Astrocyte of the spinal cord (primary cell): ENCODE measurements around the gene SHBG.

Experiments
- DNase-seq: peaks from one replicate; pipeline ENCODE4 v3.0.0; 2011; ENCODE audit warnings: low read depth, low spot score
- H3K4me3 ChIP-seq: 2 replicates; pipeline ENCODE4 v1.5.1; 2011; ENCODE audit warnings: low read depth, mild to moderate bottlenecking, low read length, moderate library complexity
- in situ Hi-C: cut with HindIII; loops from 2 replicates; pipeline ENCODE4 v1.10.0; 2017; ENCODE audit warnings: low sequenced_read_pairs
- TF ChIP-seq, protein P1 (sequence below): IDR thresholded peaks from 2 replicates; pipeline ENCODE4 v1.5.1; 2012; ENCODE audit warnings: low read depth, mild to moderate bottlenecking, low read length, inconsistent platforms

The SHBG gene

GRCh38 chr17:7650509-7651096 lies 20.7 kb downstream of the SHBG start, which contains the start of gene ATP1B2:
TSS of gene ATP1B2 (plus strand) at chr17:7650926. CDS start at chr17:7651519, 593 bp downstream.
- TF ChIP-seq, protein P1, sequence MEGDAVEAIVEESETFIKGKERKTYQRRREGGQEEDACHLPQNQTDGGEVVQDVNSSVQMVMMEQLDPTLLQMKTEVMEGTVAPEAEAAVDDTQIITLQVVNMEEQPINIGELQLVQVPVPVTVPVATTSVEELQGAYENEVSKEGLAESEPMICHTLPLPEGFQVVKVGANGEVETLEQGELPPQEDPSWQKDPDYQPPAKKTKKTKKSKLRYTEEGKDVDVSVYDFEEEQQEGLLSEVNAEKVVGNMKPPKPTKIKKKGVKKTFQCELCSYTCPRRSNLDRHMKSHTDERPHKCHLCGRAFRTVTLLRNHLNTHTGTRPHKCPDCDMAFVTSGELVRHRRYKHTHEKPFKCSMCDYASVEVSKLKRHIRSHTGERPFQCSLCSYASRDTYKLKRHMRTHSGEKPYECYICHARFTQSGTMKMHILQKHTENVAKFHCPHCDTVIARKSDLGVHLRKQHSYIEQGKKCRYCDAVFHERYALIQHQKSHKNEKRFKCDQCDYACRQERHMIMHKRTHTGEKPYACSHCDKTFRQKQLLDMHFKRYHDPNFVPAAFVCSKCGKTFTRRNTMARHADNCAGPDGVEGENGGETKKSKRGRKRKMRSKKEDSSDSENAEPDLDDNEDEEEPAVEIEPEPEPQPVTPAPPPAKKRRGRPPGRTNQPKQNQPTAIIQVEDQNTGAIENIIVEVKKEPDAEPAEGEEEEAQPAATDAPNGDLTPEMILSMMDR = no peak
- in situ Hi-C loops = no loop called here
- no peak for DNase-seq
- H3K4me3 ChIP-seq = peak within 1 kb of the TSS; percentile 25

GRCh38 chr17:7651097-7651664 lies 21.2 kb downstream of the SHBG start:
- no peak for DNase-seq
- in situ Hi-C loops = no loop called here
- H3K4me3 ChIP-seq = peak overlapping the region; percentile 25
- TF ChIP-seq, protein P1 = no peak

DNA sequence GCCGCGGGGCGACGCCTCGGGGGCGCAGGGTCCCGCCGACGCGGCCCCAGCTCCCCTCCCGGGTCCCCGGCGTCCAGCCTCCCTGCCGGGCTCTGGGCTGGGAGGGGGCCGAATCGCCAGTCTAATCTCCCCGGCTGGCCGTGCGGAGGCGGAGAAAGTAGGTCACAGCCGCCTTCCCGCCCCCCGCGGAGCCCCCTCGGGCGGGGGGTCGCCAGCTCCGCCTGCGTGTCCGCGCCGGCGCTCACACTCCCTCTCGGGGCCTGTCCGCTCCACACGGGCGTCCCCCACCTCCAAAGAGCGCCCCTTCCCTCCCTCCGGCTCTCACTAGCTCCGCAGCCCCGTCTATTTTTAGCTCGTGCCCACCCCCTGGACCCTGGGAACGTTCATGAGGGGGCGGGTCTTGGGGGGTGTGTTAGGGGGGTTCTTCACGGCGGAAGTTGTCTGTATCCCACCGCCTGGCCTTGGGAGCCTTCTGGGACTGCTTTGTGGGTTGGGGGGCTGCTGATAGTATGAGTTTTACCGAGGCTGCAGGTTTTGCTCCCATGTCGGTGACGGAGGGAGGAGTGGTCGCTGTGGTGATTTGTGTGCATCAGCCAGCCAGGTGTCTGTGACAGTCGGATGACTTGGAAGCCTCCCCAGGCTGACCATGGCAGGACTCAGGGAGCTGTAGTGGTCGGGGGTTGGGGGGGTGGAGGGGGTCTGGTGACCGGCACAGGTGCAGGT lies 21.9 kb downstream of the SHBG start:
- DNase-seq = no peak
- TF ChIP-seq, protein P1 = no peak
- no peak overlapping the region for H3K4me3 ChIP-seq
- in situ Hi-C loops = no loop called here

DNA sequence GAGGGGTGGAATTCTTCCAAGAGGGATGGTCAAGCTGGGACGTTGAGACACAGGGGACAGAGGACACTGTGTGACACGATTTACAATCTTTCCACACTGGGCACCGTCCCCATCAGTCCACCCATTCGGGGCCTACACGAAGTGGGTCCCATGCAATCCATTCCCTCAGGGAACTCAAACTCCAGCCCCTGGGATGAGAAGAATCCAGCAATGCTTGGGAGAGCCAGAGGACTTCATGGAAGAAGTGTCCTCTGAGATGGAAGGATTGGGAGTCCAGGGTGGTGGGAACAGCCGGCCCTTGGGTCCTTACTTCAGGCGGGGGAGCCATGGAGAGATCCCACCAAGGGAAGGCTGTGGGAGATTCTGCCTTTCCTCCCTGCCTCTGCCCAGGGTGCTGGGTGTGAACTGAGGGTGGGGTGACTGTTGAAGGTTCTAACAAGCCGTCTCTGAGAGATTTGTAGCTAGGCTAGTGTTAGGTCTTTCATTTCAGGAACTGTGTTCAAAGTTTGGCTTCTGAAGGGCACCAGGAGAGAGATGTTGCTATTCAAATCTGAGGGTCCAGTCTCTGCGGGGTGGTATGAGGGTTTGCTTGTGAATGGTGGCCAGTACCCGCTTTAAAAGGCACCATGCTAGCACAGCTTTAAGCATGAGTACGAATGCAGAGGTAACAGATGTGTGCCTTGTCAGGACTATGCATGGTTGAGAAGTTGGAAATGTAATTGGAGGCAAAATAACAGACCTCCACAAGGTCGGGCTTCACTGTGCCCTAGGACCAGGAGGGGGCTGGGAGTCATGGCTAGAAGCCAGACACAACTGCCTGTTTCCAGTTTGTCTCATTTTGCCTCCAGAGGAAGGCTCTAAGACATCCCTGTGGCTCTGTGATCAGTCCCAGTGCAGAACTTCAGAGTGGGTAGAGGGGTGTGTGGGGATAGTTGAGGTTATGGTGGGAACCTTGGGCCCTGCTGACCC lies 22.7 kb downstream of the SHBG start:
- no peak overlapping the region for H3K4me3 ChIP-seq
- in situ Hi-C loops = no loop called here

GRCh38 chr17:7654832-7655540 lies 25.1 kb downstream of the SHBG start:
- no peak for DNase-seq
- TF ChIP-seq, protein P1 = no peak
- in situ Hi-C loops = no loop called here
- no peak overlapping the region for H3K4me3 ChIP-seq

More for the DNA sequence above, 22.7 kb downstream of the SHBG start:
- TF ChIP-seq, protein P1 = no peak
- DNase-seq = no peak

DNA sequence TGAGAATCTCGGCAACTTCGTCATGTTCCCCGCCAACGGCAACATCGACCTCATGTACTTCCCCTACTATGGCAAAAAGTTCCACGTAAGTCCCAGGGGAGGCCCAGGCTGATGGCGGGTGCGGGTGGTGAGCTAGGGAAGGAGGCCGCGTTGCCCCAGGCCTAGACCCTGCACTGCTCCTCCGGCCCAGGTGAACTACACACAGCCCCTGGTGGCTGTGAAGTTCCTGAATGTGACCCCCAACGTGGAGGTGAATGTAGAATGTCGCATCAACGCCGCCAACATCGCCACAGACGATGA lies 25.6 kb downstream of the SHBG start:
- TF ChIP-seq, protein P1 = no peak
- no peak overlapping the region for H3K4me3 ChIP-seq
- DNase-seq = no peak
- in situ Hi-C loops = no loop called here
